GM12891 (cell line): ENCODE measurements around the gene ARL6IP6.
"Not testable (repeated sequence)": the region's sequence is repeated elsewhere in the genome, so short reads cannot be mapped to it uniquely, and the experiment has no call there.

Experiments used
- POLR2A ChIP-seq: IDR thresholded peaks from 2 replicates; pipeline ENCODE4 v1.6.1; 2011; ENCODE audit warnings: low read depth, low read length, control low read depth
- POU2F2 ChIP-seq: IDR thresholded peaks from 2 replicates; pipeline ENCODE4 v1.6.1; 2011; ENCODE audit warnings: low read depth, mild to moderate bottlenecking, control low read depth, low read length, moderate library complexity
- TAF1 ChIP-seq: IDR thresholded peaks from 2 replicates; pipeline ENCODE4 v1.6.1; 2011; ENCODE audit warnings: low read depth, low read length, control low read depth

DNA sequence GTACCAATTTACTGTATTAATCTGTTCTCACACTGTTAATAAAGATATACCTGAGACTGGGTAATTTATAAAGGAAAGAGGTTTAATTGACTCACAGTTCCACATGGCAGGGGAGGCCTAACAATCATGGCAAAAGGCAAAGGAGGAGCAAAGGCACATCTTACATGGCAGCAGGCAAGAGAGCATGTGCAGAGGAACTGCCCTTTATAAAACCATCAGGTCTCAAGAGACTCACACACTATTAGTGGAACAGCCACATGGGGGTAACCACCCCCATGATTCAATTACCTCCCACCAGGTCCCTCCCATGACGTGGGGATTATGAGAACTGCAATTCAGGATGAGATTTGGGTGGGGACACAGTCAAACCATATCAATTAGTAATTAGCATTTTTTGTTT, 21.3 kb downstream of the ARL6IP6 start:
- not testable (repeated sequence) for TF ChIP-seq POU2F2, POLR2A, TAF1
